Neural progenitor cell (in vitro differentiated cells): Measurements from ENCODE around the gene RALGDS. TPM values are rescaled to one million over a fixed set of nuclear protein-coding genes. Genes with fewer than 3 reads are reported as not detected.
A peak's percentile ranks its signal among the peaks of the same experiment; 100 is the strongest.

Experiments
- DNase-seq: peaks from one replicate; pipeline ENCODE4 v3.0.0-alpha.2; 2016; ENCODE audit warnings: low spot score
- H2AFZ ChIP-seq: fragments of 200-600 bp; sonication (generic); replicated peaks from 2 replicates; pipeline ENCODE4 v1.6.1; 2016; ENCODE audit warnings: antibody characterized with exemption
- H3F3A ChIP-seq: fragments of 200-600 bp; sonication (generic); 2 replicates; pipeline ENCODE4 v1.6.1; 2016; ENCODE audit warnings: antibody characterized with exemption, low read depth
- H3K27ac ChIP-seq: fragments of 200-600 bp; sonication (generic); 2 replicates; pipeline ENCODE4 v1.5.1; 2016; ENCODE audit warnings: mild to moderate bottlenecking
- H3K27me3 ChIP-seq: fragments of 200-600 bp; sonication (generic); 2 replicates; pipeline ENCODE4 v1.6.1; 2016; ENCODE audit warnings: mild to moderate bottlenecking, moderate library complexity
- H3K36me3 ChIP-seq: fragments of 200-600 bp; sonication (generic); 2 replicates; pipeline ENCODE4 v1.5.1; 2016
- H3K4me1 ChIP-seq: fragments of 200-600 bp; sonication (generic); 2 replicates; pipeline ENCODE4 v1.6.1; 2016; ENCODE audit warnings: mixed run types
- H3K4me2 ChIP-seq: fragments of 200-600 bp; sonication (generic); 2 replicates; pipeline ENCODE4 v1.6.1; 2016
- H3K4me3 ChIP-seq: fragments of 200-600 bp; sonication (generic); 2 replicates; pipeline ENCODE4 v1.5.1; 2016
- H3K79me2 ChIP-seq: fragments of 200-600 bp; sonication (generic); 2 replicates; pipeline ENCODE4 v1.6.1; 2016; ENCODE audit warnings: low read depth
- H3K9ac ChIP-seq: fragments of 200-600 bp; sonication (generic); 2 replicates; pipeline ENCODE4 v1.6.1; 2016
- H3K9me3 ChIP-seq: fragments of 200-600 bp; sonication (generic); 2 replicates; pipeline ENCODE4 v1.5.1; 2016; ENCODE audit warnings: low read depth
- H4K20me1 ChIP-seq: fragments of 200-600 bp; sonication (generic); 2 replicates; pipeline ENCODE4 v1.6.1; 2016; ENCODE audit warnings: low read depth
- H3K27ac Mint-ChIP-seq: 3 replicates; pipeline ENCODE4 v1.8.0; 2021; ENCODE audit warnings: mixed read lengths
- H3K27me3 Mint-ChIP-seq: 2 replicates; pipeline ENCODE4 v1.8.0; 2022; ENCODE audit warnings: low read depth, mild to moderate bottlenecking, inconsistent platforms, moderate library complexity, mixed read lengths; ENCODE audit not compliant: insufficient read depth
- H3K36me3 Mint-ChIP-seq: 3 replicates; pipeline ENCODE4 v1.8.0; 2021; ENCODE audit warnings: mixed read lengths
- H3K4me1 Mint-ChIP-seq: 3 replicates; pipeline ENCODE4 v1.8.0; 2021; ENCODE audit warnings: mixed read lengths
- H3K4me3 Mint-ChIP-seq: 3 replicates; pipeline ENCODE4 v1.8.0; 2021; ENCODE audit warnings: mild to moderate bottlenecking, moderate library complexity, mixed read lengths
- H3K9me3 Mint-ChIP-seq: 3 replicates; pipeline ENCODE4 v1.8.0; 2020; ENCODE audit warnings: mixed read lengths
- CTCF ChIP-seq: fragments of 200-600 bp; sonication (generic); IDR thresholded peaks from 2 replicates; pipeline ENCODE4 v1.5.1; 2017; ENCODE audit warnings: antibody characterized with exemption, mild to moderate bottlenecking
- EZH2 ChIP-seq: fragments of 200-600 bp; sonication (generic); IDR thresholded peaks from 2 replicates; pipeline ENCODE4 v1.6.1; 2017; ENCODE audit warnings: antibody characterized with exemption, mild to moderate bottlenecking, moderate library complexity
- EZH2phosphoT487 ChIP-seq: fragments of 200-600 bp; sonication (generic); IDR thresholded peaks from 2 replicates; pipeline ENCODE4 v1.6.1; 2017; ENCODE audit warnings: antibody characterized with exemption
- total RNA-seq: library from RNA; depleted of rRNA; stranded (reverse); fragments of >200 nt; gene quantifications from 2 replicates; pipeline ENCODE4 v1.2.3, GENCODE V29; 2015; ENCODE audit warnings: low replicate concordance

RALGDS gene
- total RNA-seq, 1 donor from 2014 or later, result 24.1 TPM

GRCh38 chr9:133166392-133166791 lies 45.4 kb upstream of the RALGDS start:
- Histone ChIP-seq H3K9ac (no peak overlapping the region), H3K4me2 (no peak overlapping the region), H3K27ac (no peak overlapping the region), H3K79me2 (no peaks in the 10 kb centered on the region), H3K4me3 (no peak overlapping the region), H4K20me1 (peaks cover 3% of the 10 kb centered on the region), H3F3A (peaks cover 4% of the 10 kb centered on the region), H3K4me1 (peaks cover 6% of the 10 kb centered on the region), H3K9me3 (no peaks in the 10 kb centered on the region), H3K27me3 (peaks cover 44% of the 10 kb centered on the region), H2AFZ (no peak overlapping the region), H3K36me3 (no peaks in the 10 kb centered on the region)
- H3K9me3 Mint-ChIP-seq, result no peaks in the 10 kb centered on the region
- TF ChIP-seq EZH2 (no peak), EZH2phosphoT487 (no peak), CTCF (no peak)
- H3K4me3 Mint-ChIP-seq, result no peak overlapping the region
- H3K36me3 Mint-ChIP-seq, result no peaks in the 10 kb centered on the region
- DNase-seq, result no peak
- peaks cover 4% of the 10 kb centered on the region for H3K4me1 Mint-ChIP-seq
- peak overlapping the region; percentile 78 for H3K27ac Mint-ChIP-seq
- H3K27me3 Mint-ChIP-seq, result peaks cover 2% of the 10 kb centered on the region

- Mint-ChIP-seq H3K36me3 (no peaks in the 10 kb centered on the region), H3K27me3 (peaks cover 8% of the 10 kb centered on the region), H3K9me3 (no peaks in the 10 kb centered on the region), H3K4me1 (peaks cover 8% of the 10 kb centered on the region), H3K4me3 (no peak overlapping the region), H3K27ac (no peak overlapping the region)
- H3K79me2 ChIP-seq, result no peaks in the 10 kb centered on the region
- peaks cover 6% of the 10 kb centered on the region for H3K4me1 ChIP-seq
- H3K4me2 ChIP-seq, result no peak overlapping the region
- H2AFZ ChIP-seq, result no peak overlapping the region
- no peaks in the 10 kb centered on the region for H3K9me3 ChIP-seq
- peaks cover 47% of the 10 kb centered on the region for H3K27me3 ChIP-seq
- no peak overlapping the region for H3K9ac ChIP-seq
- DNase-seq, result no peak
- H3K36me3 ChIP-seq, result no peaks in the 10 kb centered on the region
- H3F3A ChIP-seq, result peaks cover 4% of the 10 kb centered on the region
- no peak overlapping the region for H3K27ac ChIP-seq
- peaks cover 3% of the 10 kb centered on the region for H4K20me1 ChIP-seq
- TF ChIP-seq EZH2phosphoT487, result no peak
- TF ChIP-seq EZH2, result no peak
- TF ChIP-seq CTCF, result no peak
- H3K4me3 ChIP-seq, result no peak overlapping the region
Measured at GRCh38 chr9:133165452-133165730, 44.4 kb upstream of the RALGDS start.

GRCh38 chr9:133164191-133164590 lies 43.2 kb upstream of the RALGDS start:
- Mint-ChIP-seq H3K9me3 (no peaks in the 10 kb centered on the region), H3K27me3 (peaks cover 8% of the 10 kb centered on the region), H3K4me1 (peaks cover 8% of the 10 kb centered on the region), H3K4me3 (peak overlapping the region; percentile 83), H3K27ac (no peak overlapping the region), H3K36me3 (no peaks in the 10 kb centered on the region)
- no peaks in the 10 kb centered on the region for H3K36me3 ChIP-seq
- H3K79me2 ChIP-seq, result no peaks in the 10 kb centered on the region
- H3K27me3 ChIP-seq, result peaks cover 47% of the 10 kb centered on the region
- no peak for TF ChIP-seq CTCF
- TF ChIP-seq EZH2, result no peak
- no peak for TF ChIP-seq EZH2phosphoT487
- H3K9me3 ChIP-seq, result no peaks in the 10 kb centered on the region
- H3K4me3 ChIP-seq, result peak overlapping the region; percentile 67
- peak overlapping the region; percentile 89 for H2AFZ ChIP-seq
- no peak overlapping the region for H3K27ac ChIP-seq
- no peak overlapping the region for H3K9ac ChIP-seq
- no peak for DNase-seq
- H3K4me2 ChIP-seq, result peak overlapping the region; percentile 82
- H3K4me1 ChIP-seq, result peaks cover 6% of the 10 kb centered on the region
- peaks cover 3% of the 10 kb centered on the region for H4K20me1 ChIP-seq
- H3F3A ChIP-seq, result peaks cover 4% of the 10 kb centered on the region
